Duodenal mucosa (tissue), 2 donors: Measurements from ENCODE around the gene CBR3.
A peak's percentile ranks its signal among the peaks of the same experiment; 100 is the strongest.
"Not testable (repeated sequence)": the region's sequence is repeated elsewhere in the genome, so short reads cannot be mapped to it uniquely, and the experiment has no call there.

ENCODE experiments used
- H3K27ac ChIP-seq: one replicate; pipeline ENCODE4 v1.7.0; 2013; ENCODE audit warnings: low read depth, low read length
- H3K27me3 ChIP-seq, 2 donors: one replicate each; pipeline ENCODE4 v1.7.0; 2013; ENCODE audit warnings: low read length in 2 of 2, control low read depth in 1 of 2; ENCODE audit not compliant: insufficient read depth in 2 of 2, control insufficient read depth in 1 of 2
- H3K36me3 ChIP-seq, 2 donors: one replicate each; pipeline ENCODE4 v1.7.0; 2013; ENCODE audit warnings: low read length in 2 of 2, control low read depth in 1 of 2; ENCODE audit not compliant: insufficient read depth in 2 of 2, control insufficient read depth in 1 of 2
- H3K4me1 ChIP-seq, 2 donors: one replicate each; pipeline ENCODE4 v1.7.0; 2013; ENCODE audit warnings: low read length in 2 of 2, control low read depth in 1 of 2; ENCODE audit not compliant: insufficient read depth in 2 of 2, control insufficient read depth in 1 of 2
- H3K4me3 ChIP-seq, 2 donors: one replicate each; pipeline ENCODE4 v1.7.0; 2013; ENCODE audit warnings: low read length in 2 of 2, low read depth in 1 of 2
- H3K9ac ChIP-seq, 2 donors: one replicate each; pipeline ENCODE4 v1.7.0; 2013; ENCODE audit warnings: low read length in 2 of 2, low read depth in 1 of 2
- H3K9me3 ChIP-seq, 2 donors: one replicate each; pipeline ENCODE4 v1.7.0; 2013; ENCODE audit warnings: low read length in 2 of 2, control low read depth in 1 of 2; ENCODE audit not compliant: control insufficient read depth in 1 of 2

CBR3 gene

GRCh38 chr21:36099695-36100211 lies 35.1 kb upstream of the CBR3 start:
- H3K4me1 ChIP-seq: peaks cover 0 to 12% of the 10 kb centered on the region in 2 donors
- H3K36me3 ChIP-seq, H3K27me3 ChIP-seq, H3K9me3 ChIP-seq, H3K9ac ChIP-seq, H3K4me3 ChIP-seq, H3K27ac ChIP-seq: not testable (repeated sequence)

DNA sequence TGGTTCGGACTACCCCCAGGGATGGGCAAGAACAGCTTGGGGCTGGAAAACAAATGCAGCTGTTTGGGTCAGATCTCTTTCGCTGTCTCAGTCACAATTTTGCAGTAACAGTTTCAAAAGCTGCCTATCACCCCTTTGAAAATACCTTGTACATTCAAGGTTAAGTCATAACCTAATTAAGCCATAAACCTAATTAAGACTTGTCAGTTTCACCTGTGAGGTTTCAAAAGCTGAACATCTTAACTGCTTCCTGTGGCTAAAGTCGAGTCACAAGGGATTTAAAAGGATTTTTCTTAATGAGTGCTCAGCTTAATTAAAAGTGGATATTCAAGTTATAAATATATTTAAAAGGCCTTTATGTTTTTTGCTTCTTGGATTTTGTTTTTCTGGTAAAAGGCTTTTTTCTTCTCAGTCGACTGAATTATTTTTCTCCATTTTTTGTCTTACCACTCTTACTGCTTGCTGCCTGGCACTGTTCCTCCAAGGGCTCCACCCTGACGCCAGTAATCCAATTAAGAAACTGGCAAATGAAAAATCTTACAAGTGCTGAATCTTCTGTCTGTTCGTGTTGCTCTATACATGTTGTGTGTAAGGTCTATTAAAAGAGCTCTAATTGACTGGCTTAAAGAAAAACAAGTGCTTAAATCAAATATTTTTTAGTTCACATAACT lies 33.8 kb upstream of the CBR3 start:
- Histone ChIP-seq H3K36me3 (no peaks in the 10 kb centered on the region), H3K4me3 (no peak overlapping the region), H3K27me3 (no peaks in the 10 kb centered on the region), H3K9me3 (no peaks in the 10 kb centered on the region), H3K4me1 (peaks cover 0 to 12% of the 10 kb centered on the region in 2 donors), H3K9ac (no peak overlapping the region), H3K27ac (no peak overlapping the region)

GRCh38 chr21:36103434-36103833 lies 31.4 kb upstream of the CBR3 start:
- peaks cover 0 to under 1% of the 10 kb centered on the region in 2 donors for H3K4me1 ChIP-seq
- H3K4me3 ChIP-seq: no peak overlapping the region
- no peak overlapping the region for H3K27ac ChIP-seq
- no peaks in the 10 kb centered on the region for H3K9me3 ChIP-seq
- H3K27me3 ChIP-seq: no peaks in the 10 kb centered on the region
- no peak overlapping the region for H3K9ac ChIP-seq
- no peaks in the 10 kb centered on the region for H3K36me3 ChIP-seq

GRCh38 chr21:36104317-36105300 lies 30.3 kb upstream of the CBR3 start:
- Histone ChIP-seq H3K9ac (no peak overlapping the region), H3K27ac (no peak overlapping the region), H3K4me1 (no peaks in the 10 kb centered on the region), H3K36me3 (no peaks in the 10 kb centered on the region), H3K4me3 (peak overlapping the region; percentile 14), H3K9me3 (no peaks in the 10 kb centered on the region), H3K27me3 (no peaks in the 10 kb centered on the region)

- H3K27ac ChIP-seq: no peak overlapping the region
- H3K27me3 ChIP-seq: no peaks in the 10 kb centered on the region
- peak overlapping the region; percentile 14 for H3K4me3 ChIP-seq
These were observed 29.5 kb upstream of the CBR3 start for GRCh38 chr21:36105327-36105842.

DNA sequence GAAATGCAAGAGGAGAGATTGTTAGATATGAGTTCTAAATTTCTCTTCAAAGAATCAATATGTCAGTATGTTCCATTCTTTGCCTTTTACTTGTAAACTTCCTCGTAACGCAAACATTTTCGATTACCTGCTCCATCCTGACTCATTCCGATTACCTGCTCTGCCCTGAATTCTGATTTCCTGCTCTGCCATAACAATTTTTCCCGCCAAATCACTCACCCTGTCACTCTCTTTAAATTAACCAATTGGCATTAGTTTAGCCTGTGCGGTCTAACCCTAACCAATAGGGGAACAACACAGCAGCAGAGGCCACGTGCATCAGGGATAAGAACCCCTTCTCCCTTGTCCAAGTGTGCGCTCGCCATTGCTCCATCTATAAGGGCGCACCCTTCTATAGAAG lies 25.0 kb upstream of the CBR3 start:
- no peaks in the 10 kb centered on the region for H3K36me3 ChIP-seq
- no peaks in the 10 kb centered on the region for H3K27me3 ChIP-seq
- H3K9me3 ChIP-seq: no peaks in the 10 kb centered on the region
- no peak overlapping the region for H3K4me3 ChIP-seq
- H3K4me1 ChIP-seq: peaks cover 5 to 10% of the 10 kb centered on the region in 2 donors
- no peak overlapping the region for H3K9ac ChIP-seq
- no peak overlapping the region for H3K27ac ChIP-seq

More at GRCh38 chr21:36105327-36105842, 29.5 kb upstream of the CBR3 start:
- H3K4me1 ChIP-seq: no peaks in the 10 kb centered on the region
- H3K9me3 ChIP-seq: no peaks in the 10 kb centered on the region
- no peak overlapping the region for H3K9ac ChIP-seq
- H3K36me3 ChIP-seq: no peaks in the 10 kb centered on the region

- H3K4me3 ChIP-seq: no peak overlapping the region
- peaks cover 5 to 10% of the 10 kb centered on the region in 2 donors for H3K4me1 ChIP-seq
- no peak overlapping the region for H3K9ac ChIP-seq
- H3K9me3 ChIP-seq: no peaks in the 10 kb centered on the region
- H3K27ac ChIP-seq: no peak overlapping the region
- no peaks in the 10 kb centered on the region for H3K36me3 ChIP-seq
- no peaks in the 10 kb centered on the region for H3K27me3 ChIP-seq
These were observed 23.6 kb upstream of the CBR3 start for GRCh38 chr21:36111238-36111637.

DNA sequence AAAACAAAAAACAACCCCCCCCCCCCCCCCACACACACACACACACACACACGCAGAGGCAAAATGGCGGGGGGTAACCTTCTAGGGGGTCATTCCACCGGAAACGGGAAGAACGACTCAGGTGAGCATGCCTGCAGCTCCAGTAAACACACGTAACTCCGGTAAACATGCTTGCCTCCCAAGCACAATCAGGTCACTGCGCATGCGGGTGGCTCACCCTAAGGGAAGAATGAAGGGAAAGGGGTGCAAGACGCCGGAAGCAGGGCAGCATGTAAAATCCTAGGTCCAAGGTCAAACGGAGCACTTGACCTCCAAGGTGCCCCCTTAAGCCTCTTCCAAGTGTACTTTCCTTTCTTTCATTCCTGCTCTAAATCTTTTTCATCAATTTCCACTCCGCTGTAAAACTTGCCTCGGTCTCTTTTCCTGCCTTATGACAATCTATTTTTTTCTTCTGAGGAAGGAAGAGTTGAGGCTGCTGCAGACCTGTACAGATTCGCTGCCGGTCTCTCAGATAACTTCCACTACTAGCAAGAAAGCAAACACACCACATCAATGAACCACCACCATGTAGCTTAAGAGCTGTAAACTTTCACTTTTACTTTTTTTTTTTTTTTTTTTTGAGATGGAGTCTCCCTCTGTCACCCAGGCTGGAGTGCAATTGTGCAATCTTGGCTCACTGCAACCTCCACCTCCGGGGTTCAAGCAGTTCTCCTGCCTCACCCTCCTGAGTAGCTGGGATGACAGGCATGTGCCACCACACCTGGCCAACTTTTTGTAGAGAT lies 21.0 kb upstream of the CBR3 start:
- Histone ChIP-seq H3K9me3 (no peaks in the 10 kb centered on the region), H3K27ac (peak overlapping the region; percentile 28), H3K36me3 (no peaks in the 10 kb centered on the region), H3K4me1 (peaks cover 5 to 10% of the 10 kb centered on the region in 2 donors), H3K4me3 (peak overlapping the region; percentile 70 to 80), H3K9ac (peak overlapping the region; percentile 55 to 74), H3K27me3 (no peaks in the 10 kb centered on the region)

- Histone ChIP-seq H3K9ac (no peak overlapping the region), H3K9me3 (no peaks in the 10 kb centered on the region), H3K4me3 (no peak overlapping the region), H3K27ac (no peak overlapping the region), H3K27me3 (no peaks in the 10 kb centered on the region), H3K4me1 (peaks cover 5 to 10% of the 10 kb centered on the region in 2 donors), H3K36me3 (no peaks in the 10 kb centered on the region)
These were observed 19.6 kb upstream of the CBR3 start for GRCh38 chr21:36115138-36115730.
